Stimulated activated CD8-positive, alpha-beta memory T cell treated with anti-CD3 and anti-CD28 coated beads, Interleukin-7, amount 100 ng/mL, for 48 hours (primary cell): ENCODE data around the gene AGAP1.

Experiments used
- DNase-seq, 2 donors: peaks; one replicate each; pipeline ENCODE4 v3.0.0-alpha.2; 2020; ENCODE audit warnings: low read depth in 1 of 2; ENCODE audit errors: extremely low read depth in 1 of 2

Gene AGAP1

GRCh38 chr2:235546151-235546435, 52.2 kb downstream of the AGAP1 start:
- no peak for DNase-seq

DNA sequence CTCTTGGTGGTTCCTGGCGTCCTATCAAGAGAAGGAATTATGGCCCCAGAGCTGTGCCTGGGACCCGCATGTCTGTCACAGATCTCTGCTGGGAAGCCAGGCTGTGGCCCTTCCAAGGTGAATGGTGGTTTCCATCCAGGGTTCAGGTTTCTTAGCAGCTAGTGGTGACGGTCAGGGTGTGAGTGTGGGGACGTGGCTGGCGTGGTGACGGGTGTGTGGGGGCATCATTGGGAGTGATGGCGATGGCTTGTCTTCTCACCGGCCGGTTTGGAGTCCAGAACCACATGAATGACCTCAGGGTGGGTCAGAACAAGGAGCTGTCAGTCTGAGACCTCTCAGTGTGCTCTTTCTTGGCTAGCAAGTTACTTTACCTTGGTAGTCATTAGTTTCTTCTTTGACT, 52.6 kb downstream of the AGAP1 start:
- no peak for DNase-seq

DNA sequence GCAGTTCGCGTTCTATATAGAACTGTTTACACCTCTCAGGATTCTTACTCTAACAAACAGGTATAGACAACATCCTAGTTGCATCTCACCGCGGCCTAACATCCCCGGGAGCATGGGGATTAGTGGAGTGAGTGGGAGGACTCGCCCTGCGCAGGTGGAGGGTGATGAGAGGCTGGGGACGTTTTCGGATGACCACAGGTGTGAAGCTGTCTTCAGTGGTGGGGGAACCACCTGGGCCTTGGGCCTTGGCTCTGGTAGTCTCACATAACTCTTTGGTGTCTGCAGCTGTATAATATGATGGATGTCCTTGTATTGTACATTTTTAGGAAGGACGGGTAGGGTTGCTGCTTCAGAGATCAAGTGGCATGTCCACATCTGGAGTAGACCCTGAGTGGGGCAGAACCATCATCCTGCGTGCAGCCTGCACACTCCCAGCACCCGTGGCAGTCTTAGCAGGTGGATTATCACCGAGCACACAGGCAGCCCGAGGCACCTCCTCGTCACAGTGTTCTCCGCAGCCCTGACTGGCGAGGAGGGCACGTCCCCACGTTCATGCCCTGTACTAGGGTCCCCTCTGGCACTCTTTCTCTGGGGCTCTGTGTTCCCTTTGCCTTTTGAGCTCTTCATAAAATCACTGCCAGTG, 56.0 kb downstream of the AGAP1 start:
- DNase-seq = no peak

- no peak for DNase-seq
Observed at GRCh38 chr2:235550378-235550760, 56.5 kb downstream of the AGAP1 start.

DNA sequence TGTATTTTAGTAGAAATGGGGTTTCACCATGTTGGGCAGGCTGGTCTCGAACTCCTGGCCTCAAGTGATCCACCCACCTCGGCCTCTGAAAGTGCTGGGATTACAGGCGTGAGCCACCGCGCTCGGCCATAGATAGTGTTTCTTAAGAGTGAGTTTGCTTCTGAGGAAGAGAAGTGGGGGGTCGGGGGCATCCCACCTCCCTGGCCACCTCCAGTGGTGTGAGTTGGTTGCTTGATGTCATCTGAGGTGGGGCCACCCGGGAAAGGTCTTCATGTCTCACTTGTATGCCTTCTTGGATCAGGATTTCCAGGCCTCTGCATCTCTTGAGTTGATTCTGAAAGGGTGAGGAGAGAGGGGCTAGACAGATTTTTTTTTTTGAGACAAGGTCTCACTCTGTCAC, 57.1 kb downstream of the AGAP1 start:
- no peak for DNase-seq

- no peak for DNase-seq
Observed at GRCh38 chr2:235551965-235552364, 58.1 kb downstream of the AGAP1 start.

DNA sequence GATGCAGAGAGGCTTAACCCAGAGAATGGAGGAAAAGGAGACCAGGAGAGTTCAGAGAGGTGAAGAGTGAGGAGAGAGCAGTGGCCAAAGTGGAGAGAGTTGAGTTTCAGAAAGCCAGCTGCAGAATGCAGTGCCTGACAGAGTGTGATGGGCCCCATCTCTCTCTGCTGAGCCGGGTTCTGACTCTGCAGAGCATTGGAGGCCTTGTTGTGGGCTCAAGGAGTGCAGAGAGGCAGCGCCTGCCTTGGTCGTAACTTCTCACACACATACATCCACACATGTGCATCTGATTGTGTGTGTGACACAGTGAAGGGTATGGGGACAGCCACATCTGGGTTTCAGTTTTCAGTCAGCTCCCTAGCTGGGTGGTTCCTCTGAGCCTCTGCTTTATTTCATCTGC, 58.8 kb downstream of the AGAP1 start:
- no peak for DNase-seq

- no peak for DNase-seq
Observed at GRCh38 chr2:235553291-235553690, 59.4 kb downstream of the AGAP1 start.

DNA sequence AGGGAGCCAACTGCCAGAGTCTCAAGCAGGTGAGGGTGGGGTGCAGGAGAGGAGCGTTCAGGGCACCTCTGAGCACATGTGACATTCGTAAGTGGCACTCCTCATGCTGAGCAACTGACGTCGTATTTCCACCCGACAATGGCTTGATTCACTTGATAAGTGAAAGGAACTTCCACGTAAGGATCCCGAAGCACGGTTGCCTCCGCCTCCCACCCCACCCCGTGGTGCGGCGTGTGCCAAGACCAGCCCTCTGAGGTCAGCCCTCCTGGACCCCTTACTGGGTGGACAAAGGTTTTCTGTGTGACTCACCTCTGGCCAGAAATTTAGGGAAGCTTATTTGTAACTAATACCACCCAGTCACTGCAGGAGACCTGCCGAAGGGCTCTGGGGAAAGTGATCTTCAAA, 59.9 kb downstream of the AGAP1 start:
- no peak for DNase-seq

GRCh38 chr2:235554385-235554784, 60.5 kb downstream of the AGAP1 start:
- no peak for DNase-seq

DNA sequence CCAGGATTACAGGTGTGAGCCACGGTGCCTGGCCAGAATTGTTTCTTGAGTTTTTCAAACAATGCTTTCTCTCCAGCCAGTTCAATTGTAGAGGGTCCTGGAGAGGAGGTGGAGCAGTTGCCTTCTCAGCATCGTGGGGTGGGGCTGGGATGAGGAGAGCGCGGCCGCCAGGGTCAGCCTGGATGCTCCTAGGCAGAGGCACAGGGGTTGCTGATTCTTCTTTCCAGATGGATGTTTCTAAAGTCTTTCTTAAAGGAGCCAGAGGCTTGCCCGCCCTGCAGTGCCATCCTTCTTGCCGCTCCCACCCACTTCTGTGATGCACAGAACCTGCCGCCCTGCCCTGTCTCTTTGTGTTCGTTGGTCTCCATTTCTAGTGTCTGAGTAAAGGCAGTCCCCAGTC, 61.1 kb downstream of the AGAP1 start:
- DNase-seq = no peak

DNA sequence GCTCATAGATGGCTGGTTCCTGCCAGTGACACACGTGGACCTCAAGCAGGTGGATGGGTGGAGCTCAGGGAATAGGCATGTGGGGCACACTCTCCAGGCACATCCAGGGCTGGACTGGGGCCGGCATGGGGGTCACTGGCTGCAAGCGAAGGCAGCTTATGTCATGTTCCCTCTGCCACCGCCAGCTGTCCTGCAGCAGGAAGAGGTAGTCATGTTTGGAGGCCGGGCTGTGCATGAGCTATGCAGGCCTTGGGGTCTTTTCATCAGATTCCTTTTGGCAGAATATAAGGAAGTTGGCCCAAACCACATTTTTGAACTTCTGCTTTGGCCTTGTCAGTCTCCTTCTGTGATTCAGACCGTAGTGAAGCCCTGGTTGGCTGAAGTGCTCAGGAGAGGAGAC, 61.5 kb downstream of the AGAP1 start:
- DNase-seq = no peak

DNA sequence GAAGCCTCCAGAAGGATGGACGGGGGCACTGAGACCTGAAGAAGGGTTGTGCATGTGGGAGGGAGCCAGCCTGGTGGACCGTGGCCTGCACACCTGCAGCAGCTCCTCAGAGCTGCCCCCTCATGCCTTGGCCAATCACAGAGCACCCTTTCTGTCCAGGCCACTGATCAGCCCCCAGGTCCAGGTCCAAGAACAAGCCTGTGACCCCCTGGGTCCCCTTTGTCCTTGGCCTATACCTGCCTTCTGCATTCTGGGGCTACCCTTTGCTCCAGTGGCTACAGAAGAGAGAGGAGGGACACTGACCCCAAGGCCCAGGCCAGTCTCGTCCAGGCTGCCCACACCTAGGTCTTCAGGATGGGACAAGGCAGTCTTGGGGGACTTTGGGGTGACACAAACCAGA, 62.2 kb downstream of the AGAP1 start:
- DNase-seq = no peak

DNA sequence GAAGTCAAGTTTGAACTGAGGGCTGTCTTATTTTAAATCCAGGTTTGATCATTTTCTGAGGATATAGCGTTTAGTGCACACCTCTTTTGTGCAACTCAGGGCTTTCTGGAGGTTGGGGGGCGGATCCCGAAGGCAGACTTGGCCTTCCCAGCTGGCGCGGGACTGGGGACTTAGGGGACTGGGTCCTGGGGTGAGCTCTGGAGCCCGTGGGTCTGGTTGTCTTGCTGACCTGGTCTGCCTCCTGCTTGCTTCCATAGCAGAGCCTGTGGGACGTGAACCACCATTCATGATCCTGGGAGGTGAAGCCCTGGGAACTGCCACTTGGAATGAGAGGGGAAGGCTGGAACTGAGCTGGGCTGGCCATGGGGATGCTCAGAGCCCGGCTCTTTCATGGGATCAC, 63.1 kb downstream of the AGAP1 start:
- DNase-seq = no peak

DNA sequence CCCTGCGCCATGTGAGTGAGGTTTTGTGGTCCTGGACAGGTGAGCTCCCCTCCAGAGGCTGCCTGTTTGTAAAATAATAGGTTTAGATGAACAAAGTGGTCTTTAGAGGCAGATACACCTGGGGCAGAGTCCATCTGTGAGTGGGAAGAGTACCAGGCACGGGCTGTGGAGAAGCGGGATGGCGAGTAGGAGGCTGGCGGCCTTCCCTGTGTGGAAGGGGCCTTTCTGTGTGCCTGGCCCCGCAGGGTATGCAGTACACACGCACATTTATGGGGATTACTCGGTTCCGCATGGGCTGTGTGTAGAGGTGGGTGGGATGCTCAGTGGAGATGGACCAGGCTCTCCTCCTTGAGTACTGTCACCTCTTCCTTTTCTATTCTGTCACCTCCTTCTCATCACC, 64.1 kb downstream of the AGAP1 start:
- DNase-seq = no peak

GRCh38 chr2:235558572-235558971, 64.7 kb downstream of the AGAP1 start:
- no peak for DNase-seq

DNA sequence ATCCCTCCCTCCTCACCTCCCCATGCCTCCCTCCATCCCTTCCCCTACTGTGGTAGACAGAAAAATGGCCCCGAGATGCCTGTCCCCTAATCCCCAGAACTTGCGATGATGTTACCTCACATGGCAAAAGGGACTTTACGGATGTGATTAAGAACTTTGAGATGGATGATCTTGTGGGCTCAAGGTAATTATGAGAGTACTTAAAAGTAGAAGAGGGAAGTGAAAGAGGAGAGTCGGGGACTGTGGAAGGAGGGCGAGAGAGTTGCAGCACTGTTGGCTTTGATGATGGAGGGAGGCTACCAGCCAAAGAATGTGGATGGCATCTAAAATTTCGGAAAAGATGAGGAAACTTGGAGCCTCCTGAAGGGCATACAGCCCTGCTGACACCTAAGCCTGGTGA, 66.5 kb downstream of the AGAP1 start:
- no peak for DNase-seq

- DNase-seq = no peak
Observed at GRCh38 chr2:235561450-235561849, 67.6 kb downstream of the AGAP1 start.

DNA sequence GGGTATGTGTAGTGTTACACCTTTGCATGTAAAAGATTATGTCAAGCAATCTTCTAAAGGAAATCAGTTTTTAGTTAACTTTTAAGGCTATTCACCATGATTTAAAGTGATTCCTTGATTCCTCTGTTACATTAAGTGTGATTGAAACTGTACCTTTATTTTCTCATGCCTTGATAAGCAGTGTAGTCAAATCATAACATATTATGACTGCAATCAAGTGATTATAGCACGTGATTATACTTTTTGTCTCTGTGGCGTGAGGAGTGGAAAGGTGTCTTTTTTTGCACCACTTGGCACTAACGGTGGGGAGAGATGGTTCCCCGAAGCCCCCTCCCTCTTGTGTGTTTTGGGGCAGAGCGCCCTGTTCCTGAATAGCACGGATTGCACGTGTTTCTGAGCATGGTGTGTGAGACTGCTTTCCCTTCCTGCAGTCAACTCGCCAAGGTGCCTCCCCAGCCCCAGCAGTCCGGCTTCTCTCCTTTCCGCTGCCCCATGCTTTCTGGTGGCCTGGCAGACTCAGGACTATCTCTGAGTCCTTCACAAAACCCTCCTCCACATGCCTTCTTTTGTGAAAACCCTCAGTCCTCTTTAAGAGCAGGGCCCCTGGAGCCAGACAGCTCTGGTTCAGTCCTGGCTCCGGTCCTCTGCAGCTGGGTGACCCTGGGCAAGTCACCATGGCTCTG, 68.4 kb downstream of the AGAP1 start:
- no peak for DNase-seq

- DNase-seq = no peak
Observed at GRCh38 chr2:235563056-235563910, 69.4 kb downstream of the AGAP1 start.

DNA sequence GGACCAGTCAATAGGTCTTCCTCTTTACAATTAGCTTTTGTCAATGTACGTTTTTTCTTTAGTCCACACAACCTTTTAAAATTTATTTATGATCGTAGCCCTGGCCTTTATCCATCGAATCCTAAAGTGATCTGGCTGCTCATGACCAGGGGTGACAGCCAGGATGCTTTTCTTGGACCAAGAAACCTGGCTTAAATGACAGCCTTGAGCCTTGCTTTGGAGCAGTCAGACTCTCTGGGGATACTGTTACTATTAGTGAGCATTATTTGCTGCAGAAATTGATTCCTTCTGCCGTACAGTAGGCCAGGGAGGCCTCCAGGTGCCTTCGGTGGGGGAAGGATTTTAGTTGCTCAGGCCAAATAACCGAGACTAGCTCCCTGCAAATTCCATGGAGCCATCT, 70.2 kb downstream of the AGAP1 start:
- DNase-seq = no peak

GRCh38 chr2:235564884-235565530, 71.2 kb downstream of the AGAP1 start:
- DNase-seq = no peak
